Effector CD4-positive, alpha-beta T cell (primary cell): ENCODE results near the gene MYO7B.

ENCODE experiments used
- DNase-seq: peaks from one replicate; pipeline ENCODE4 v3.0.0-alpha.2; 2020

MYO7B gene

GRCh38 chr2:127575185-127575765 is 39.8 kb downstream of the MYO7B start:
- no peak for DNase-seq

GRCh38 chr2:127575941-127576432 is 40.5 kb downstream of the MYO7B start:
- DNase-seq: no peak

GRCh38 chr2:127576433-127577207 is 41.1 kb downstream of the MYO7B start:
- DNase-seq: no peak

- DNase-seq: no peak
Observed at GRCh38 chr2:127577208-127577475, 41.7 kb downstream of the MYO7B start.

GRCh38 chr2:127577503-127577902 is 42.0 kb downstream of the MYO7B start:
- DNase-seq: no peak

GRCh38 chr2:127577973-127578372 is 42.5 kb downstream of the MYO7B start:
- DNase-seq: no peak

GRCh38 chr2:127578411-127578810 is 42.9 kb downstream of the MYO7B start:
- no peak for DNase-seq

GRCh38 chr2:127579231-127579630 is 43.7 kb downstream of the MYO7B start:
- DNase-seq: no peak

GRCh38 chr2:127580167-127581049 is 44.9 kb downstream of the MYO7B start:
- no peak for DNase-seq

- no peak for DNase-seq
Observed at GRCh38 chr2:127581050-127581345, 45.5 kb downstream of the MYO7B start.

- DNase-seq: no peak
Observed at GRCh38 chr2:127581516-127582490, 46.3 kb downstream of the MYO7B start.

- no peak for DNase-seq
Observed at GRCh38 chr2:127582863-127583861, 47.7 kb downstream of the MYO7B start.

- no peak for DNase-seq
Observed at GRCh38 chr2:127584047-127584446, 48.6 kb downstream of the MYO7B start.

- DNase-seq: no peak
Observed at GRCh38 chr2:127584516-127585033, 49.1 kb downstream of the MYO7B start.

GRCh38 chr2:127585270-127585807 is 49.9 kb downstream of the MYO7B start:
- no peak for DNase-seq

GRCh38 chr2:127586136-127586535 is 50.7 kb downstream of the MYO7B start:
- no peak for DNase-seq

- DNase-seq: no peak
Observed at GRCh38 chr2:127586746-127587295, 51.3 kb downstream of the MYO7B start.

- no peak for DNase-seq
Observed at GRCh38 chr2:127588241-127588640, 52.8 kb downstream of the MYO7B start.

GRCh38 chr2:127589358-127589757 is 53.9 kb downstream of the MYO7B start:
- DNase-seq: no peak

- no peak for DNase-seq
Observed at GRCh38 chr2:127589841-127590240, 54.4 kb downstream of the MYO7B start.
